Stimulated activated CD4-positive, alpha-beta T cell treated with anti-CD3 and anti-CD28 coated beads, Interleukin-1b, Interleukin-23, amount 100 ng/mL, for 48 hours (primary cell): Measurements from ENCODE around the gene RARA.
"Not testable (repeated sequence)": the region's sequence is repeated elsewhere in the genome, so short reads cannot be mapped to it uniquely, and the experiment has no call there.

Experiments
- DNase-seq: peaks from one replicate; pipeline ENCODE4 v3.0.0-alpha.2; 2020

Gene RARA

DNA sequence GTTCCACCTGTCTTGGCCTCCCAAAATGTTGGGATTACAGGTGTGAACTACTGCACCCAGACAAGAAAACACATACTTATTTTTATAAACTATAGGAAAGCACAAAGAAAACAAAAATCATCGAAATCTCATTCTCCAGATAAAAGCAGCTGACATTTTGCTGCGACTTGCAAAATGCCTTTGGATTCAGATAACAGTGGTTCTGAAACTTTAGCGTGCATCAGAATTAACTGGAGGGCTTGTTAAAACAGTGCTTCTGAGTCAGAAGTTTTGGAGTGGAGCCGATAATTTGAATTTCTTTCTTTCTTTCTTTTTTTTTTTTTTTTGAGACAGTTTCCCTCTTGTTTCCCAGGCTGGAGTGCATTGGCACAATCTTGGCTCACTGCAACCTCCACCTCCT lies 73.3 kb downstream of the RARA start:
- no peak for DNase-seq

DNA sequence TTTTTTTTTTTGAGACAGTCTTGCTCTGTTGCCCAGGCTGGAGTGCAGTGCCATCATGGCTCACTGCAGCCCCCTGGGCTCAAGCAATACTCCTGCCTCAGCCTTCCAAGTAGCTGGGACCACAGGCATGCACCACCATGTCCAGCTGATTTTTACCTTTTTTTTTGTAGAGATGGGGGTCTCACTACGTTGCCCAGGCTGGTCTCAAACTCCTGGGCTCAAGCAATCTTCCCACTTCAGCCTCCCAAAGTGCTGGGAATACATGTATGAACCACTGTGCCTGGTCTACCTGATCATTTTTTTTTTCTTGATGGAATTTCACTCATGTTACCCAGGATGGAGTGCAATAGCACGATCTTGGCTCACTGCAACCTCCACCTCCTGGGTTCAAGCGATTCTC lies 77.6 kb downstream of the RARA start:
- DNase-seq = not testable (repeated sequence)

DNA sequence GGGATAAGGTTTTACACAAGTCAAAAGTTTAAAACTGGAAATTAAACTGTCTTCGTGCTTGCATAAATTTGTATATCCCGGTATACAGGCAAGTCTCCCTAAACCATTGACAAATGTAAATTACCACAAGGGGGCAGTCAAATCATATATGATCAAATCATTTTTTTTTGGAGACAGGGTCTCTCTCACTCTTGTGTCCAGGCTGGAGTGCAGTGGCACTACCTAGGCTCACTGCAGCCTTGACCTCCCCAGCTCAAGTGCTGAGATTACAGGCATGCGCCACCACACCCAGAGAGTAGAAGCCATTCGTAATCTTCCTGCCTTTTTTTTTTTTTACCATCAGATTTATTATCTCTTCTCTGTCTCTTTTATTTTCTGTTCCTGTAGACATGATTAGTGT lies 90.2 kb downstream of the RARA start:
- DNase-seq = no peak

DNA sequence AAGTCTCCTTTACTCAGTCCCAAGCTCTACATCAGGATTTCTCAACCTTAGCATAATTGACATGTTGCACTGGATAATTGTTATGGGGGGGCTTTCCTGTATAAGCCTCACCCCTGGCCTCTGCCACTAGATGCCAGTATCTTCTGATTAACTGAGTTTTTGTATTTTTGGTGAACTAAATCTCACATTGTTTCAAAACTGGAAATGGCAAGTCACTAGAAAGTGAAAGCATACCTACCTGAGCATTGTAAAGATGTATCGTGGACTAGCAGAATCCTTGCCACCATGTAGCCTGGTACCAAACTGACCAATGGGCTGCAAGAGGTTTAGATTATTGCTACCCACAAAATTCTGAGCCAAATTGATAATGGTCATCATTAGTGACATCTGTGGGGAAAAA lies 93.7 kb downstream of the RARA start:
- DNase-seq = no peak

DNA sequence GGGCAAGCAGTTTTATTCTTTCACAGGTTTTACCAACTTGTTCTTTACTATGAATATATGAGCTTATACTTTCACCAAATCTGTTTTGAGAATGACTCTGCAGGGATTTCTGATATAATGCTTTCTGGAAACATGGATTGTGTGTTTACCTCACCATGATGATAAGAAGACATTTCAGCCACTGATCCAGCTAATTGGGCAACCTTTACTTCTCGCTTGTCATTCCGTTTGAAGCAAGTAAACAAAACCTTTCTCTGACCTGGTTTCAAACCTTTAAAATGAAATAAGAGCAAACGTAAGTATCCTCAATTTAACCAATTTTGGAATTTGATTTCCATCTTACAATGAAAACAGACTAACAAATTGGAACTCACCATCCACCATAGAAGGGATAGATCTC lies 95.0 kb downstream of the RARA start:
- no peak for DNase-seq
